Activated CD8-positive, alpha-beta memory T cell treated with anti-CD3 and anti-CD28 coated beads for 1 hour (primary cell): ENCODE measurements around the gene TBC1D10A.
"Not testable (repeated sequence)": the region's sequence is repeated elsewhere in the genome, so short reads cannot be mapped to it uniquely, and the experiment has no call there.

Experiments used
- DNase-seq, 2 donors: peaks; one replicate each; pipeline ENCODE4 v3.0.0-alpha.2; 2020; ENCODE audit warnings: low read depth in 1 of 2; ENCODE audit errors: extremely low read depth in 1 of 2

Gene TBC1D10A

GRCh38 chr22:30347255-30347892 lies 20.6 kb upstream of the TBC1D10A start:
- no peak for DNase-seq

GRCh38 chr22:30344447-30345200 lies 17.9 kb upstream of the TBC1D10A start:
- no peak for DNase-seq

GRCh38 chr22:30340911-30341685 lies 14.4 kb upstream of the TBC1D10A start:
- DNase-seq: no peak

- DNase-seq: no peak
Measured at GRCh38 chr22:30338802-30339201, 12.1 kb upstream of the TBC1D10A start.

- not testable (repeated sequence) for DNase-seq
Measured at GRCh38 chr22:30338341-30338740, 11.6 kb upstream of the TBC1D10A start.

- no peak for DNase-seq
Measured at GRCh38 chr22:30337461-30337778, 10.7 kb upstream of the TBC1D10A start.

GRCh38 chr22:30336752-30337460 lies 10.2 kb upstream of the TBC1D10A start:
- no peak for DNase-seq

GRCh38 chr22:30335236-30335635 lies 8.5 kb upstream of the TBC1D10A start:
- no peak for DNase-seq

GRCh38 chr22:30334646-30335045 lies 7.9 kb upstream of the TBC1D10A start:
- DNase-seq: no peak

GRCh38 chr22:30333707-30334087 lies 7.0 kb upstream of the TBC1D10A start:
- no peak for DNase-seq

- DNase-seq: no peak
Measured at GRCh38 chr22:30332994-30333706, 6.4 kb upstream of the TBC1D10A start.

- no peak for DNase-seq
Measured at GRCh38 chr22:30332551-30332950, 5.8 kb upstream of the TBC1D10A start.

GRCh38 chr22:30328466-30329049 lies 1.8 kb upstream of the TBC1D10A start:
- DNase-seq: no peak

- DNase-seq: no peak
Measured at GRCh38 chr22:30327864-30328345, 1.2 kb upstream of the TBC1D10A start.

- DNase-seq: no peak
Measured at GRCh38 chr22:30326255-30326705, 461 bp downstream of the TBC1D10A start.

GRCh38 chr22:30325724-30326254 lies 952 bp downstream of the TBC1D10A start:
- no peak for DNase-seq

GRCh38 chr22:30325065-30325720 lies 1.5 kb downstream of the TBC1D10A start:
- no peak for DNase-seq

- peak in 1 of 2 donors; percentile 17 for DNase-seq
Measured at GRCh38 chr22:30324014-30324730, 2.6 kb downstream of the TBC1D10A start.

GRCh38 chr22:30323246-30323645 lies 3.5 kb downstream of the TBC1D10A start:
- no peak for DNase-seq
